ENCODE data around the gene KCND3.

Gene KCND3

GRCh38 chr1:111778066-111778465 is 211.4 kb downstream of the KCND3 start:
- DNase-seq (ENCODE audit: low read depth) = no peak

GRCh38 chr1:111777301-111777700 is 212.2 kb downstream of the KCND3 start:
- no peak for DNase-seq (ENCODE audit: low read depth)

- DNase-seq (ENCODE audit: low read depth) = no peak
Measured at GRCh38 chr1:111776861-111777260, 212.6 kb downstream of the KCND3 start.

GRCh38 chr1:111776391-111776790 is 213.1 kb downstream of the KCND3 start:
- DNase-seq (ENCODE audit: low read depth) = no peak

GRCh38 chr1:111775966-111776365 is 213.5 kb downstream of the KCND3 start:
- no peak for DNase-seq (ENCODE audit: low read depth)

GRCh38 chr1:111770916-111771315 is 218.6 kb downstream of the KCND3 start:
- no peak for DNase-seq (ENCODE audit: low read depth)

- peak; percentile 23 for DNase-seq (ENCODE audit: low read depth)
Measured at GRCh38 chr1:111769517-111770146, 219.8 kb downstream of the KCND3 start.

- DNase-seq (ENCODE audit: low read depth) = no peak
Measured at GRCh38 chr1:111768625-111769024, 220.8 kb downstream of the KCND3 start.

- no peak for DNase-seq (ENCODE audit: low read depth)
Measured at GRCh38 chr1:111768023-111768422, 221.4 kb downstream of the KCND3 start.

GRCh38 chr1:111762332-111762731 is 227.1 kb downstream of the KCND3 start:
- no peak for DNase-seq (ENCODE audit: low read depth)

- no peak for DNase-seq (ENCODE audit: low read depth)
Measured at GRCh38 chr1:111761717-111762116, 227.8 kb downstream of the KCND3 start.

GRCh38 chr1:111758373-111758772 is 231.1 kb downstream of the KCND3 start:
- DNase-seq (ENCODE audit: low read depth) = no peak

- no peak for DNase-seq (ENCODE audit: low read depth)
Measured at GRCh38 chr1:111756124-111756513, 233.3 kb downstream of the KCND3 start.

- DNase-seq (ENCODE audit: low read depth) = peak; percentile 85
Measured at GRCh38 chr1:111755331-111756123, 233.9 kb downstream of the KCND3 start, which contains the start of gene DDX20. TSS of gene DDX20 (plus strand) at chr1:111755901. CDS start at chr1:111755925, 24 bp downstream.

- no peak for DNase-seq (ENCODE audit: low read depth)
Measured at GRCh38 chr1:111754984-111755330, 234.5 kb downstream of the KCND3 start.

- DNase-seq (ENCODE audit: low read depth) = no peak
Measured at GRCh38 chr1:111751906-111752575, 237.4 kb downstream of the KCND3 start.

- no peak for DNase-seq (ENCODE audit: low read depth)
Measured at GRCh38 chr1:111750856-111751255, 238.6 kb downstream of the KCND3 start.

- no peak for DNase-seq (ENCODE audit: low read depth)
Measured at GRCh38 chr1:111749628-111750027, 239.8 kb downstream of the KCND3 start.

- DNase-seq (ENCODE audit: low read depth) = no peak
Measured at GRCh38 chr1:111747947-111748346, 241.5 kb downstream of the KCND3 start.

GRCh38 chr1:111747282-111747734 is 242.2 kb downstream of the KCND3 start:
- no peak for DNase-seq (ENCODE audit: low read depth)

- no peak for DNase-seq (ENCODE audit: low read depth)
Measured at GRCh38 chr1:111746614-111746999, 242.9 kb downstream of the KCND3 start.

- no peak for DNase-seq (ENCODE audit: low read depth)
Measured at GRCh38 chr1:111745675-111746613, 243.5 kb downstream of the KCND3 start.

All from stimulated activated CD8-positive, alpha-beta memory T cell treated with anti-CD3 and anti-CD28 coated beads, Interleukin-15, amount 100 ng/mL, for 1 hour (primary cell).